ENCODE results near the gene RSPH9. TPM values are rescaled to one million over a fixed set of nuclear protein-coding genes. Genes with fewer than 3 reads are reported as not detected.
A peak's percentile ranks its signal among the peaks of the same experiment; 100 is the strongest.

The RSPH9 gene
- total and polyA plus RNA-seq, 12 donors = 0.20 to 1.00 (median 0.37) TPM; not detected in 2

DNA sequence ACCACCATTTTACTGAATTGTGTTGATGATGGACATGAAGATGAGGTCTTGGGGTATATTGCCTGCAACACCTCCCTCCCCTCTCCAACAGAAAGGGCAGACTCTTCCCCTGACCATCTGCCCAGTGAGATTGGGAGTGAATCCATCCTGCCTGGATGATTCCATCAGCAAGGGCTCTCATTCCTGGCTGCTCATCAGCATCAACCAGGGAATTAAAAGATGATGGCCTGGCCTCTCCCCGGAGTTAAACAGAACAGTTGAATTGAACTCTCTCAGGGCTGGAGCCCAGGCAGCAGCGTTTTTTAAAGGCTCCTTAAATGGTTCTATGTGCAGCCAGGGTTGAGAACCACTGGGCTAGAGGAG is 57.3 kb downstream of the RSPH9 start:
- intact Hi-C loops (cut with DNase I) = no loop called here
- Histone ChIP-seq H3K4me1 (replicated peaks in 1 of 2) (peaks cover 18 to 34% of the 10 kb centered on the region in 2 donors), H3K9me3 (replicated peaks in 1 of 3) (no peaks in the 10 kb centered on the region), H3K36me3 (replicated peaks in 1 of 2) (no peaks in the 10 kb centered on the region), H3K27ac (peak overlapping the region; percentile 33 to 83 (median 64)), H3K27me3 (no peaks in the 10 kb centered on the region), H3K4me3 (no peak overlapping the region)
- no peak for DNase-seq
- TF ChIP-seq POLR2A (IDR thresholded peaks at IDR 0.05) (no peak), CTCF (IDR thresholded peaks at IDR 0.05) (no peak)
- WGBS, 4 donors = 31 to 42% (median 38%) methylated on average over 2 of the region's 2 CpGs

- DNase-seq = peak; percentile 79 to 96 (median 95)
- no peak overlapping the region for H3K4me3 ChIP-seq
Measured at GRCh38 chr6:43702534-43703440, 58.0 kb downstream of the RSPH9 start.

DNA sequence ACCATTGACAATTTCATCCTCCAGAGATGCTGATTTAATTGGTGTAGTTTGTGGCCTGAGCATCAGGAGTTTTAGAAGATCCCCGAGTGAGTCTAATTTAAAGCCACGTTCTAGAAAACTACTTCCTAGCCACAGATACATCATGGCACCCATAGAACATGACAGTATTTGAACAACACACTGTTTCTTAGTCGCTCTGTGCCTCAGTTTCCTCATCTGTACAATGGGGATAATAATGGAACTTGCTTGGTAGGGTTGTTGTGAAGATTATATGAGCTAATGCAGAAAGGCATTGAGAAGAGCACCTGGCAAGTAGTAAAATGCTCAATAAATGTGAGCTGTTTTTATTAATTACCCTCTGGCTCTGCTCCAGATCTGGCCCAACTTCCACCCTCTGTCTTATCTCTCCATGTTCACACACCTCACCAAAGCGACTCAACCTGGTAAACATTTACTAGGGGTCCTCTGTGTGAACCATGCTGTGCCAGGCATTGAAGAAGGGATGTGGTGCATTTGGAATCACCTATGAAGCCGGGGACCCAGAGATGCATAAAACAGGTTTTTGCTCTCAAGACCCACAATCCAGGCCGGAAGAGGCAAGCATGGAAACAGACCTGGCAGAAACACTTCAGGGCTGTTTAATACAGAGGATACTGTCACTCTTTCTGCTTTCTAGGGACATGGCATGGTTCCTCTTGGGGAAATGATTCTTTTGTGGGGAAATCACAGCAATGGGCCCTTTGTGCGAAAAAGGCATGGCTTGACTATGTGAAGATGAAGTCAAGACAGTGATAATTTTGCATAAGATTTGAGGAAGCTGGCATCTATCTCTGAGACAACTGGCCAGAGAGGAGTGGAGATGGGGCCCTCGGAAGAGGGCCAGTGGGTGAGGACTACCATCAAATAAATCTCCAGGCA is 58.9 kb downstream of the RSPH9 start:
- Histone ChIP-seq H3K36me3 (replicated peaks in 1 of 2) (no peaks in the 10 kb centered on the region), H3K4me1 (replicated peaks in 1 of 2) (peaks cover 15 to 32% of the 10 kb centered on the region in 2 donors), H3K27ac (peak overlapping the region in 2 of 5 donors; percentile 79 to 83), H3K4me3 (no peak overlapping the region), H3K27me3 (no peaks in the 10 kb centered on the region), H3K9me3 (replicated peaks in 1 of 3) (no peaks in the 10 kb centered on the region)
- TF ChIP-seq CTCF (IDR thresholded peaks at IDR 0.05) (no peak), POLR2A (IDR thresholded peaks at IDR 0.05) (no peak)
- intact Hi-C loops (cut with DNase I) = no loop called here
- WGBS, 4 donors = 78 to 87% (median 83%) methylated on average over 7 to 8 of the region's 8 CpGs
- no peak for DNase-seq

More at GRCh38 chr6:43702534-43703440, 58.0 kb downstream of the RSPH9 start:
- intact Hi-C loops (cut with DNase I) = no loop called here
- Histone ChIP-seq H3K36me3 (replicated peaks in 1 of 2) (no peaks in the 10 kb centered on the region), H3K9me3 (replicated peaks in 1 of 3) (no peaks in the 10 kb centered on the region), H3K4me1 (replicated peaks in 1 of 2) (peaks cover 18 to 34% of the 10 kb centered on the region in 2 donors), H3K27ac (peak overlapping the region; percentile 33 to 83 (median 64)), H3K27me3 (no peaks in the 10 kb centered on the region)
- WGBS, 4 donors = 30 to 45% (median 34%) methylated on average over 10 to 15 of the region's 15 CpGs
- TF ChIP-seq POLR2A (IDR thresholded peaks at IDR 0.05) (peak; percentile 25 to 26), CTCF (IDR thresholded peaks at IDR 0.05) (no peak)

- Histone ChIP-seq H3K4me1 (replicated peaks in 1 of 2) (peaks cover 21 to 30% of the 10 kb centered on the region in 2 donors), H3K36me3 (replicated peaks in 1 of 2) (no peaks in the 10 kb centered on the region), H3K27ac (peak overlapping the region in 1 of 5 donors; percentile 48), H3K27me3 (no peaks in the 10 kb centered on the region), H3K4me3 (no peak overlapping the region), H3K9me3 (replicated peaks in 1 of 3) (no peaks in the 10 kb centered on the region)
- DNase-seq = no peak
- no peak for TF ChIP-seq CTCF (IDR thresholded peaks at IDR 0.05)
- TF ChIP-seq POLR2A (IDR thresholded peaks at IDR 0.05) = no peak
- intact Hi-C loops (cut with DNase I) = no loop called here
- WGBS, 4 donors = 52 to 60% (median 57%) methylated on average over 3 of the region's 3 CpGs
Measured at GRCh38 chr6:43705996-43706395, 61.2 kb downstream of the RSPH9 start.
